ENCODE measurements around the gene MKRN3. TPM values are rescaled to one million over a fixed set of nuclear protein-coding genes. Genes with fewer than 3 reads are reported as not detected.
A peak's percentile ranks its signal among the peaks of the same experiment; 100 is the strongest.
"Not testable (repeated sequence)": the region's sequence is repeated elsewhere in the genome, so short reads cannot be mapped to it uniquely, and the experiment has no call there.

Gene MKRN3
- total RNA-seq, 1 donor from 2014 or later: not detected

DNA sequence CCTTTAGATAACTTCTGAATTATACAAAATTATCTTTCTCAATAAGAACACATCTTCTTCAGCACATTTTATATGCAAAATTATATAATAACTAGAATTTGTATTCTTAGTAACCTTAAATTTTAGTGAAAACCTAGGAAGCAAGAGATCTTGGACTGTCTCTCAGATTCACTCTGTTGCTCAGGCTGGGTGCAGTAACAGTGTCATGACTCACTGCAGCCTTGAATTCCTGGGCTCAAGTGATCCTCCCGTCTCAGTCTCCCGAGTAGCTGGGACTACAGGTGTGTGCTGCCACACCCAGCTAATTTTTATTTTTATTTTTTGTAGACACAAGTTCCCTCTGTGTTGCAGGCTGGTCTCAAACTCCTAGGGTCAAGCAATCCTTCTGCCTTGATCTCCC, 29.9 kb downstream of the MKRN3 start:
- intact Hi-C loops (cut with DNase I): no loop called here
- TF ChIP-seq POLR2A (IDR thresholded peaks at IDR 0.05) (no peak), POLR2AphosphoS5 (IDR thresholded peaks at IDR 0.05; ENCODE audit: insufficient read depth in 1 of 2, low read depth in 1 of 2) (no peak)
- TF ChIP-seq, protein P1, sequence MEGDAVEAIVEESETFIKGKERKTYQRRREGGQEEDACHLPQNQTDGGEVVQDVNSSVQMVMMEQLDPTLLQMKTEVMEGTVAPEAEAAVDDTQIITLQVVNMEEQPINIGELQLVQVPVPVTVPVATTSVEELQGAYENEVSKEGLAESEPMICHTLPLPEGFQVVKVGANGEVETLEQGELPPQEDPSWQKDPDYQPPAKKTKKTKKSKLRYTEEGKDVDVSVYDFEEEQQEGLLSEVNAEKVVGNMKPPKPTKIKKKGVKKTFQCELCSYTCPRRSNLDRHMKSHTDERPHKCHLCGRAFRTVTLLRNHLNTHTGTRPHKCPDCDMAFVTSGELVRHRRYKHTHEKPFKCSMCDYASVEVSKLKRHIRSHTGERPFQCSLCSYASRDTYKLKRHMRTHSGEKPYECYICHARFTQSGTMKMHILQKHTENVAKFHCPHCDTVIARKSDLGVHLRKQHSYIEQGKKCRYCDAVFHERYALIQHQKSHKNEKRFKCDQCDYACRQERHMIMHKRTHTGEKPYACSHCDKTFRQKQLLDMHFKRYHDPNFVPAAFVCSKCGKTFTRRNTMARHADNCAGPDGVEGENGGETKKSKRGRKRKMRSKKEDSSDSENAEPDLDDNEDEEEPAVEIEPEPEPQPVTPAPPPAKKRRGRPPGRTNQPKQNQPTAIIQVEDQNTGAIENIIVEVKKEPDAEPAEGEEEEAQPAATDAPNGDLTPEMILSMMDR (IDR thresholded peaks at IDR 0.05): no peak
- Histone ChIP-seq H3K9me3 (no peaks in the 10 kb centered on the region), H3K4me1 (no peaks in the 10 kb centered on the region), H3K4me3 (no peak overlapping the region), H3K27me3 (no peaks in the 10 kb centered on the region), H3K36me3 (no peaks in the 10 kb centered on the region), H3K27ac (no peak overlapping the region)
- DNase-seq (ENCODE audit: extremely low spot score in 2 of 2): no peak

DNA sequence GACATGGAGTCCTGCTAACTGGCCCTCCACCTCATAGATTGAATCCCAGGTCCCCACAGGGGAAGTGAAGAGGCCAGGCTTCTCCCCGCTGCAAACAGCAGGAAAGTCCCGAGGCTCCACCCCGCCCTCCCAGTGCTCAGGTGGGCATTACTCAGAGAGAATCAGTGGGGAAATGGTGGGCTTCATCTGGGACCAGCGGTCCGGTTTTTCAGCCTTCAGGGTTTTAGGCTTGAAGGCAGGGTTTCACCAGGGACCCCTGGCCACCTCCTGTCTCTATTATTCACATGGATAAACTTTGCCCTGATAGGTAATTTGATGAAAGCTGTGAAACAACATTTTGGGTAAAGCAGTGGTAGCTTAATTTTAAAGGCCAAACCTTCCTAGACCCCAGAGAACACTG, 31.3 kb downstream of the MKRN3 start:
- H3K36me3 ChIP-seq: no peaks in the 10 kb centered on the region
- no peaks in the 10 kb centered on the region for H3K4me1 ChIP-seq
- H3K9me3 ChIP-seq: no peaks in the 10 kb centered on the region
- intact Hi-C loops (cut with DNase I): no loop called here
- H3K27me3 ChIP-seq: no peaks in the 10 kb centered on the region
- TF ChIP-seq POLR2A (IDR thresholded peaks at IDR 0.05) (no peak), POLR2AphosphoS5 (IDR thresholded peaks at IDR 0.05; ENCODE audit: insufficient read depth in 1 of 2, low read depth in 1 of 2) (no peak)
- TF ChIP-seq, protein P1 (IDR thresholded peaks at IDR 0.05): no peak
- peak in 1 of 2 donors; percentile 13 for DNase-seq (ENCODE audit: extremely low spot score in 2 of 2)
- no peak overlapping the region for H3K4me3 ChIP-seq
- no peak overlapping the region for H3K27ac ChIP-seq

DNA sequence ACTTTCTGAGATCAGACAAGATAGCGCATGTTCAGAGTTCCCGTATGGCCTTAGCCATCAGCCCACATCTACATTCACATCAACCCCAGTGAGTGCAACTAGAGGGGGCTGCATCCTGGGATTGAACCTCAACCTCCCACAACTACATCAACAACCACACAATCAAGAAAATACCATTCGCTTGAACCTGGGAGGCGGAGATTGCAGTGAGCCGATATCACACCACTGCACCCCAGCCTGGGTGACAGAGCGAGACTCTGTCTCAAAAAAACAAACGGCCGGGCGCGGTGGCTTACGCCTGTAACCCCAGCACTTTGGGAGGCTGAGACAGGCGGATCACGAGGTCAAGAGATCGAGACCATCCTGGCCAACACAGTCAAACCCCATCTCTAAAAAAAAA, 31.8 kb downstream of the MKRN3 start:
- H3K27me3 ChIP-seq; H3K4me1 ChIP-seq; H3K9me3 ChIP-seq; H3K36me3 ChIP-seq; intact Hi-C loops (cut with DNase I); H3K27ac ChIP-seq; H3K4me3 ChIP-seq: not testable (repeated sequence)
- DNase-seq (ENCODE audit: extremely low spot score in 2 of 2): peak in 1 of 2 donors; percentile 32

DNA sequence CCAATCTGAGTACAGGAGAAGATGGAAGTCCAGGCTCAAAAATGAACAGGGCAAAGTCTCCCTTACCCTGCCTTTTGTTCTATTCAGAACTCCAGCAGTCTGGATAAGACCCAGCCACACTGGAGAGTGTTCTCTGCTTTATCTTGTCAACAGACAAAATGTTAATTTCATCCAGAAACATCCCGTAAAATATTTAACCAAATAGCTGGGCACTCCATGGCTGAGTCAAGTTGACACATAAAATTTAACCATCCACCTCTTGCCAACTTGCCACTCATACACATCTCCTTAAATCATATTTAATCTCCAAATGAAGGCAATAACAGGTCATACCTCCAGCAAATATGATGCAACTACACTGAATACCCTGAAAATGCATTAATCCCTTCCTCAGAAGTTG, 33.6 kb downstream of the MKRN3 start:
- no peaks in the 10 kb centered on the region for H3K27me3 ChIP-seq
- DNase-seq (ENCODE audit: extremely low spot score in 2 of 2): no peak

DNA sequence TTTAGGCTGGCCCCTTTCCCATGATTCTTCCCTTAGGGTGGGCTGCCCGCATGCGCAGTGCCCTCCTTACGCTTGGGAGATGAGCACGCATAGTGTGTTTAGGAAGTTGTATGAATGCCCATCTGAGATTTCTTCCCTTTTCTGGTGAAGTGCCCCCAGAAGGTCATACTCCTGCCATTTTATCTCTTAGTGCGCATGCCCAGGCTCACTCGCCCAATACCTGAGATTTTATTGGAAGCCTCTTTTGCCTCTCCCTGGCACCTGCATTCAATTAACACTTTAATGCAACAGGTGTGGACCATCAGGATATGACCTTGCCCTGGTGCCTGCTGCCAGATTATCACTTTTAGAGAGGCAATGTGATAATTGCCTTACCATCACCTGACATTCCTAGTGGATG, 36.6 kb downstream of the MKRN3 start:
- Histone ChIP-seq H3K36me3 (no peaks in the 10 kb centered on the region), H3K27me3 (no peaks in the 10 kb centered on the region), H3K4me3 (no peak overlapping the region), H3K9me3 (no peaks in the 10 kb centered on the region), H3K4me1 (no peaks in the 10 kb centered on the region), H3K27ac (no peak overlapping the region)
- DNase-seq (ENCODE audit: extremely low spot score in 2 of 2): no peak
- intact Hi-C loops (cut with DNase I): no loop called here
- TF ChIP-seq POLR2AphosphoS5 (IDR thresholded peaks at IDR 0.05; ENCODE audit: insufficient read depth in 1 of 2, low read depth in 1 of 2): no peak
- TF ChIP-seq, protein P1 (IDR thresholded peaks at IDR 0.05): no peak
- TF ChIP-seq POLR2A (IDR thresholded peaks at IDR 0.05): no peak

More for the DNA sequence above, 33.6 kb downstream of the MKRN3 start:
- intact Hi-C loops (cut with DNase I): no loop called here
- TF ChIP-seq, protein P1 (IDR thresholded peaks at IDR 0.05): no peak
- TF ChIP-seq POLR2AphosphoS5 (IDR thresholded peaks at IDR 0.05; ENCODE audit: insufficient read depth in 1 of 2, low read depth in 1 of 2) (no peak), POLR2A (IDR thresholded peaks at IDR 0.05) (no peak)
- Histone ChIP-seq H3K9me3 (no peaks in the 10 kb centered on the region), H3K36me3 (no peaks in the 10 kb centered on the region), H3K4me1 (no peaks in the 10 kb centered on the region), H3K4me3 (no peak overlapping the region), H3K27ac (no peak overlapping the region)

DNA sequence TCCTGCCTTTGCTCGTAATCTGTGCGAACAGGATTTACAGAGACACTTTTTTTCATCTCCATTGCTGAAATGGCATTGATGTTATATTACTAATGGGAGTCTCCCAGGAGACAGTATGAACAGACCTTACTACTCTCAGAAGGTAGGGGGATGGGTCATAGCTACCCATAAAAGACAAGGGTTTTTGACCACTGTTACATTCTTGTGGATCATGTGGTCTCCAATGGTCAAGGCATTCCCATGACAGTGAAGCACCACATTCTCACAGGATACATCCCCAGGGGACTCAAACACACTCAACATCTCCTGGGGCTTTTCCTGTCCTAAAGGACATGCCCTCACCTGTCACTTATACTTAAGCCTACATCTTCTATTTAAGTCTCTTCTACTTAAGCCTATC, 40.8 kb downstream of the MKRN3 start:
- intact Hi-C loops (cut with DNase I): no loop called here
- H3K27me3 ChIP-seq: no peaks in the 10 kb centered on the region
- no peaks in the 10 kb centered on the region for H3K9me3 ChIP-seq
- H3K27ac ChIP-seq: no peak overlapping the region
- DNase-seq (ENCODE audit: extremely low spot score in 2 of 2): no peak
- no peaks in the 10 kb centered on the region for H3K36me3 ChIP-seq
- no peak overlapping the region for H3K4me3 ChIP-seq
- TF ChIP-seq POLR2A (IDR thresholded peaks at IDR 0.05) (no peak), POLR2AphosphoS5 (IDR thresholded peaks at IDR 0.05; ENCODE audit: insufficient read depth in 1 of 2, low read depth in 1 of 2) (no peak)
- TF ChIP-seq, protein P1 (IDR thresholded peaks at IDR 0.05): no peak
- no peaks in the 10 kb centered on the region for H3K4me1 ChIP-seq
